Measurements from ENCODE around the gene CADM3.

Gene CADM3

DNA sequence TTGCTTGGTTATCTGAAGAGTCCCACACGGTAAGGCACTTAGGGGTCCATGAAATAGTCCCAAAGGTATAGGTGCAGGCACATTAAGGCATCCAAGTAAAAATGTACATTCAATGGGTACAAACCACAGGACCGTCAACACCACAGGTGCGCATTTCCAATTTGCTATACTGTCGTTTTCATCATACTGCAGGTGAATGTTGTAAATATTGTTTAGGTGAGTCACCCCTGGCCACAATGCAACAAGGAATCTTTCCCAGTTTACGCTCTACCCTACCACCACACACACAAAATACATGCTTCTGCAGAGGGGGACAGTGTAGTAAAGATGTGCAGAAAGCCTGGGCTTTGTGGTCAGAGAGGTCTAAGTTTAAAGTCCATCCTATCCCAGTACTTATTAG is 13.7 kb downstream of the CADM3 start:
- H3K4me3 ChIP-seq (ENCODE audit: low read length): no peak overlapping the region
- TF ChIP-seq ZNF274 (IDR thresholded peaks at IDR 0.05; ENCODE audit: low read depth, low read length): no peak

DNA sequence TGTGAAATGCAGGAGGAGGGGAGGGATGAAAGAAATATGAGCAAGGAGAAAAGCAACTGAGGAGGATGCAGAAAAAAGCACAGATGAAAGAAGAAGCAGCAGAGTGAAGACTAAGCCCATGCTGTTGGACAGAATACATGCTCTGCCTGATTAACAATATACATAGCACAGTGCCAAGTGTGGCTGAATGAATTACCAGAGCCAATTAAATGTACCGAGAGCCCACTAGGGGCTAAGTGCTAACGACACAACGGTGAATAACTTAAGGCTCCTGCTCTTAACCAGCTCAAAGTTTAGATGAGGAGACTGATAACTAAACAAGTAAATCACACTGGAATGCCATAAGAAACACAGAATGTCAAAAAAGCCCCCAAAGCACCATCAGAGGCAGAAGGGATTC is 15.6 kb downstream of the CADM3 start:
- no peak overlapping the region for H3K4me3 ChIP-seq (ENCODE audit: low read length)
- TF ChIP-seq ZNF274 (IDR thresholded peaks at IDR 0.05; ENCODE audit: low read depth, low read length): no peak

DNA sequence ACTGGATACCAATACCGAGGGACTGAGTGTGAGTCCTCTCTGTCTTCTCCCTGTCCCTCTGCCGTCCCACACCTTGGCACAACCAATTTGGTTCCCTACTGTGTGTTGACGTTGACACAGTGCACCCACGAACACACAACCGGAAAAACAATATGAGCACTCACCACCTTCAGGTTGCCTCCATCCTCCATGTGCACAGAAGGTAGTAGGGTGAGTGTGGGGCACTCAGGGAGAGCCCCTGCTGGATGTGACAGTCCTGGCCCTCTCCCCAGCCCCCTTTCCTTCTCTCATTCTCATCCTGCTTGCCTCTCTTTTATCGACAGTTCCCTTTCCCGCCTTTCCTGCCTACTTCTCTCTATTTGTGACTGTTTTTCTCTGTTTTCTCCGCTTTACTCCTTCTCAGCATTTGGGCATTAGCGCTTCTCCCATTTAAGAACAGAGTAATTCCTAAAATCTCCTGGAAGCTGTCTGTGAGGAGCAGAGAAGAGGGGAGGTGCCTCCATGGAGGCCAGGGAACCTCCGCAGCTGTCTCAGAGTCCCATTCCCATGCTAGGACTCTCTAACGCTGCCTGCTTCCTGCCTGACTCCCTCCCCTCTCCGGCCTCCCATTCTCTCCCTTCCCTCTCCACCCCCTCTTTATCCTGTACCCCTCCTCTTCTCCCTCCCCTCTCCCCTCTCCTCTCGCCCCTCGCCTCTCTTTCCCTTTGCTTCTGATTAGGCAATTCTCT is 16.4 kb downstream of the CADM3 start:
- TF ChIP-seq ZNF274 (IDR thresholded peaks at IDR 0.05; ENCODE audit: low read depth, low read length): no peak
- H3K4me3 ChIP-seq (ENCODE audit: low read length): no peak overlapping the region

DNA sequence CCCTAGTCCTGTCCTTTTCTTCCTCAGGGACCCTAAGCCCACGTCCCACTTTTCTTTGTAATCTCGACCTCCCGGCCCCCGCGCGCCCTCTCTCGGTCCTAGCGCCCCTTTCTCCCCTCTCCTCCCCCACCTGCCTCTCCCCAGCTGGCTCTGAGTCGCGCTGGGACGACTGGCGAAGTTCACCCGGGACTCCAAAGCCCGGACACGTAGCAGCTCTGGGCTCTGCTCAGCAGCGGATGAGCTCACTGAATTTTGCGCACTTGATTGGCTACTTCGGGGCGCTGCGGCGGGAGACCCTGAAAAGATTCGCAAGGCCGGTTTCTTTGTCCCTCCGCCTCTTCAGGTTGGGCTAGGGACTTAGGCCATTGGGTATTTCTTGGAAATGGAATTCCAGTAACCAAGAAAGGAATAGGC is 17.0 kb downstream of the CADM3 start:
- TF ChIP-seq ZNF274 (IDR thresholded peaks at IDR 0.05; ENCODE audit: low read depth, low read length): no peak
- H3K4me3 ChIP-seq (ENCODE audit: low read length): no peak overlapping the region

DNA sequence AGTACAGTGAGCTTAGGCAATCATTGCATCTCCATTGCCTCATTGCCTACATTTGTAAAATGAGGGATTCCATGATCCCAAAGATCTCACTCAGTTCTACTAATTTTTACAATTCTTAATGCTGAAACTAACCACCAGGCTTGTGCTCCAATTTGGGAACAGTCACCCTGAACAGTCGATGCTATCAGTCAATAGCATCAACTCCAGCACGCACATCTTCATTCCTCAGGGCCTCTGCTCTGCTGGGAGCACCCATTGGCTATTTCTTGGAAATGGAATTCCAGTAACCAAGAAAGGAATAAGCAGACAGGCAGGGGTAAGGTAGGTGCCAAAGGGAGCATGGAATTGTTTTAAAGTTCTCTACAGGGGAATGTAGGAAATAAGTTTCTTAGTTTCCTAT is 19.0 kb downstream of the CADM3 start:
- TF ChIP-seq ZNF274 (IDR thresholded peaks at IDR 0.05; ENCODE audit: low read depth, low read length): no peak
- no peak overlapping the region for H3K4me3 ChIP-seq (ENCODE audit: low read length)

DNA sequence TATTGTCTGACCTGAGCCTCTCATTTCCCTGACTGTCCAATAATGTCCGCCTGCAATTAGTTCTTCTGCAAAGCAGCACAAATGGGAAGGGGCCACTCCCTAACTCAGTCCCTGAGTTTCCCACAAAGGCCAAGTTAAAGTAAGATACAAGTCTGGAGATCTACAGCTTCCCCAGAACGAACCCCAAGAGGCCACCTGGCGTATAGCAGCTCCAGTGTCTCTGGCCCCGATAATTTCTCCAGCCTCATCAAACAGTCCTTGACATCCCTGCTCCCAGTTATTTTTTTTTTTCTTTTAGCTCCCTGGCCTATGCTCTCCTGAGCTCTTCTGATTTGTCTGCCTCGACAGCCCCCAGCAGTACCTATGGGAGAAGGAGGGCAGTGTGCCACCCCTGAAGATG is 25.1 kb downstream of the CADM3 start:
- H3K4me3 ChIP-seq (ENCODE audit: low read length): no peak overlapping the region
- no peak for TF ChIP-seq ZNF274 (IDR thresholded peaks at IDR 0.05; ENCODE audit: low read depth, low read length)

DNA sequence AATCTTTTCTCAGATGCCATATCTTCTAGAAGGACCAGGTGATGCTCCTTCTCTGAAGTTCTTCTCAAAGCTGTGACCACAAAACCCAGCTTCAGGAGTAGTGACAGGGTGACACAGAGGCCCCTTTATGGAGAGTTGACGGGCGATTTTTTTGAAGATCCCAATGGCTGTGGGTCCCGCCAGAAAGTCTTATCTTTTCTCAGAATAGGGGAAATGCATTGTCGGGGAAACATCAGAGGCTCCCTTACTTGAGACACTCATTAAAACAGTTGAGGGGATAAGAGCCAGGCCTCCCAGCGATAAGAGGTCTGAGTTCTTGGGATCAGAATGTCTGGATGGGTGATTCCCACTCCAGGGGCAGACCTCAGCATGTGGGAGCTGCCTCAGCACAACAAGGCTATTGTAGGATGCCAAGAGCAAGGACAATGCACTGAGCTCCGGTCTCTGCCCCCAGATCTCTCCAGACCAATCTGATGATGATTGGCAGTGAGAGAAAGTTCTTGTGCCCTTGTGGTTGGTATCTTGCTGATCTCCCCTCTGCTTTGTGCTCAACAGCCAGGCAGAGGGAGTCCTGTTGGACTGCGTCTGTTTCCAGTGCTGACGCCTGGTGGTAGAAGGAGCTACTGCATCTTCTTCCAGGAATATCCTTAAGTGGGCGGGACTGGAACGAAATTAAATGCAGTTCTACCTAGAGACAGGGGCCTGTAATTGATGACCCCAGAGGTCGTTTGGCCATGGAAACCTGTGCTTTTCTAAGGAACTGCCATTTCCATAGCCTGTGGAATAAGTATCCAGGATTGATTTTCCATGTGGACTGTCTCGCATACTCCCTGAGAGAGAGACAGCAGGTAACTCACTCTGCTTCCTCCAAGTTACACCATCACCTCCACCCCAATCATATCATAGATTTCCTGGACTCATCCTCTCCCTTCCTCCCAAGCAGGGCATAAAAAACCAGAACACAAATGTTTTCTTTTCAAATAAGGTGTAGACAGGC is 26.4 kb downstream of the CADM3 start:
- no peak for TF ChIP-seq ZNF274 (IDR thresholded peaks at IDR 0.05; ENCODE audit: low read depth, low read length)
- H3K4me3 ChIP-seq (ENCODE audit: low read length): no peak overlapping the region

DNA sequence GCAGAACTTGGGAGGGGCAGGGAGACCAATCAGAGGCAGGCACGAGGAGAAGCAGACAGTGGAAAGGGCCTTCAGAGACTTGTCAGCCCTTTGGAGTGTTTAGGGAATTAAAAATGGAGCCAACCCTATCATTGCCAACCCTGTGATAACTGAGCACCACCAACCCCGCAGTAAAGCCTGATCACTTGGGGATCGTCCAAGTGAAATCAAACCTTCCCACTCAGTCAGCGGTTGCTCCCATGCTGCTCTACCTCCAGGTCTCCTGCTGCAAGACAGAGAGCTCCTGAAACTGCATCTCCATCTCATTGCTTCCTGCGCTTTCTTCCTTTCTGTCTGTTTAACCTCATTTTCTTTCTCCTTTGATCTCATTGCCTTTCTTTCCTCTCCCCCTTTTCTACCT is 28.5 kb downstream of the CADM3 start:
- no peak overlapping the region for H3K4me3 ChIP-seq (ENCODE audit: low read length)
- no peak for TF ChIP-seq ZNF274 (IDR thresholded peaks at IDR 0.05; ENCODE audit: low read depth, low read length)

DNA sequence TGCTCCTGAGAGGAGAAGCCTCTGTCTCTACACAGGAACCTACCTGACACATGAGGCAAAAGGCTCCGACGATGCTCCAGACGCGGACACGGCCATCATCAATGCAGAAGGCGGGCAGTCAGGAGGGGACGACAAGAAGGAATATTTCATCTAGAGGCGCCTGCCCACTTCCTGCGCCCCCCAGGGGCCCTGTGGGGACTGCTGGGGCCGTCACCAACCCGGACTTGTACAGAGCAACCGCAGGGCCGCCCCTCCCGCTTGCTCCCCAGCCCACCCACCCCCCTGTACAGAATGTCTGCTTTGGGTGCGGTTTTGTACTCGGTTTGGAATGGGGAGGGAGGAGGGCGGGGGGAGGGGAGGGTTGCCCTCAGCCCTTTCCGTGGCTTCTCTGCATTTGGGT is 29.4 kb downstream of the CADM3 start:
- H3K4me3 ChIP-seq (ENCODE audit: low read length): no peak overlapping the region
- no peak for TF ChIP-seq ZNF274 (IDR thresholded peaks at IDR 0.05; ENCODE audit: low read depth, low read length)

DNA sequence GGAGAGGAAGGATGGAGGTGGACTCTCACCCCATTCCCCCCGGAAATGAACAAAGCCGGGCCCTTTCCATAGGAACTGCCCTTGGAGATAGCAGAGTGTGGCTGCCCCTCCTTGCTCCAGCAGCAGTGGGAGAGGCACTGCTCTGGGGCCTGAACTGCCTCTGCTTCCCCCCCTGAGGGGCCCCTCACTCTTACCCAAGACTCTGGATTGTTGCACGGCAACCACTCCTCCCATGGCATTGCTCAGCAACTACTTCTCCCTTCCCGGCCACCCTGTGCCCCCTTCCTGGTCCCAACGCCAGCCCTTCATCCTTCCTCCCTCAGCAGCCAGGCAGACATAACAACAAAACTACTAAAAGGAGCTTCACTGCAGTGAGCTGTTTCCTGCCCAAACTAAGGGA is 30.2 kb downstream of the CADM3 start:
- no peak for TF ChIP-seq ZNF274 (IDR thresholded peaks at IDR 0.05; ENCODE audit: low read depth, low read length)
- no peak overlapping the region for H3K4me3 ChIP-seq (ENCODE audit: low read length)

DNA sequence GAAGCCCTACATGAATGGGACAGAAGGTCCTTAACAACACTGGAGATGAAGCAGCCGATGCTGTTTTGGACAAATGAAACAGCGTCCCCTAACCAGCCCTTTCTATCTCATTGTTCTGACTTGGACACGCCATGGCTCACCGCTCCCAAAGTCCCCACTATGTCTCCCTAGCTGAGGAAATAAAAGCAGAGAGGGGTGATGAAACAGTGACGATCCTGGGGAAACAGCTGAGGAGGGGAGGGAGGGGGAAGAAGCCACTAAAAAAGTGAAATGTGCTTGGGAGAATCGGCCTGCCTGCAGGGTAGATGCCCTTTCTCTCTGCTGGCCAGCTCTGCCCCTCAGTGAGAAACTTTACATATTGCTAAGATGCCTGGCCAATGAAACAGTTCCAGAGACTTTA is 32.2 kb downstream of the CADM3 start:
- TF ChIP-seq ZNF274 (IDR thresholded peaks at IDR 0.05; ENCODE audit: low read depth, low read length): no peak
- H3K4me3 ChIP-seq (ENCODE audit: low read length): no peak overlapping the region

DNA sequence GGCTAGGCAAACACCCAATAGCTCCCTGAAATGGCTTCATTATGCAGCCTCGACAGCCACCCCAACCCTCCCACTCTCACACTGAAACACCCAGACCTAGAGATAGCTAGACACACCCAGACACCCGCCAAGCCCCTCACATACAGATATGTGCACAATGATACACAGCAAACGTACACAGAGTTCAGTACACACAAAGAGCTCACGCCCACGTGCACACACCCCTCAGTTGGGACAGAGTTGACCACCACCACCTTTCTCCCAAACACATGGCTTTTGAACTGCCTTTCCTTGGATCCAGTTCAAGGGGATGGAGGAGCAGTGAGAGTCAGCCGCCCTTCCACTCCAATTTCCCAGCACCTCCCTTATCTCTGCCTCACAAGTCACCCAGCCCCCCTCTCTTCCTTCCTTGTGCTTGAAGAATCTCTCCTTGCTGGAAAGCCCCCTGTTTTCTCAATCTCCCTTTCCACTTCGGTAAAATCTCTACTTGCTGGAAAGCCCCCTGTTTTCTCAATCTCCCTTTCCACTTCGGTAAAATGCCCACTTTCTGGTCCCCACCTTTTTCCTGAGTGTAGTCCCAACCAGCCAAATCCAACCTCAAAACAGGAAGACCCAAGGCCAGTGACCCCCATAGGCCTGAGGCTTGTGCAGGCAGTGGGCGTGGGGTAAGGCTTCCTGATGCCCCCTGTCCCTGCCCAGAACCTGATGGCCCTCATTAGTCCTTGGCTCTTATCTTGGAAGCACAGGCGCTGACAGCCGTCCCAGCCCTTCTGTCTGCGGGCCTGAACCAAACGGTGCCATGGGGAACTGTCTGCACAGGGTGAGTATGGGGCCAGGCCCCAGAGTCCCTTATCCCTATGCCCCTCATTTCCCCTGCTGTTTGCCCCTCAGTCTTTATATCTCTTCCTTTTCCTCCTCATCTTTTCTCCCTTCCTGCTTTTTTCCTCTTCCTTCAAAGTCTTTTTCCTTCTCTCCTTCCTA is 33.0 kb downstream of the CADM3 start, which contains the start of gene ACKR1:
Gene ACKR1, plus strand, starts transcription at position 715 of the 981 bp plus-strand sequence. Its CDS starts 85 bp downstream, at position 800.
- no peak within 1 kb of the TSS for H3K4me3 ChIP-seq (ENCODE audit: low read length)
- no peak for TF ChIP-seq ZNF274 (IDR thresholded peaks at IDR 0.05; ENCODE audit: low read depth, low read length)

DNA sequence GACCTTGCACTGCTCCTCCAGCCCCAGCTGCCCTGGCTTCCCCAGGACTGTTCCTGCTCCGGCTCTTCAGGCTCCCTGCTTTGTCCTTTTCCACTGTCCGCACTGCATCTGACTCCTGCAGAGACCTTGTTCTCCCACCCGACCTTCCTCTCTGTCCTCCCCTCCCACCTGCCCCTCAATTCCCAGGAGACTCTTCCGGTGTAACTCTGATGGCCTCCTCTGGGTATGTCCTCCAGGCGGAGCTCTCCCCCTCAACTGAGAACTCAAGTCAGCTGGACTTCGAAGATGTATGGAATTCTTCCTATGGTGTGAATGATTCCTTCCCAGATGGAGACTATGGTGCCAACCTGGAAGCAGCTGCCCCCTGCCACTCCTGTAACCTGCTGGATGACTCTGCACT is 33.8 kb downstream of the CADM3 start:
- no peak overlapping the region for H3K4me3 ChIP-seq (ENCODE audit: low read length)
- no peak for TF ChIP-seq ZNF274 (IDR thresholded peaks at IDR 0.05; ENCODE audit: low read depth, low read length)

DNA sequence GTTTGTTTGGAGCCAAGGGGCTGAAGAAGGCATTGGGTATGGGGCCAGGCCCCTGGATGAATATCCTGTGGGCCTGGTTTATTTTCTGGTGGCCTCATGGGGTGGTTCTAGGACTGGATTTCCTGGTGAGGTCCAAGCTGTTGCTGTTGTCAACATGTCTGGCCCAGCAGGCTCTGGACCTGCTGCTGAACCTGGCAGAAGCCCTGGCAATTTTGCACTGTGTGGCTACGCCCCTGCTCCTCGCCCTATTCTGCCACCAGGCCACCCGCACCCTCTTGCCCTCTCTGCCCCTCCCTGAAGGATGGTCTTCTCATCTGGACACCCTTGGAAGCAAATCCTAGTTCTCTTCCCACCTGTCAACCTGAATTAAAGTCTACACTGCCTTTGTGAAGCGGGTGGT is 34.7 kb downstream of the CADM3 start:
- H3K4me3 ChIP-seq (ENCODE audit: low read length): no peak overlapping the region
- no peak for TF ChIP-seq ZNF274 (IDR thresholded peaks at IDR 0.05; ENCODE audit: low read depth, low read length)
